Cardiac septum (tissue), 1 donor: ENCODE data around the gene POLR2F. TPM values are rescaled to one million over a fixed set of nuclear protein-coding genes. Genes with fewer than 3 reads are reported as not detected.

ENCODE experiments used
- DNase-seq: peaks from one replicate; pipeline ENCODE4 v3.0.0-alpha.2; 2020; ENCODE audit warnings: low spot score
- intact Hi-C: fragments of 100-400 bp; cut with DNase I; formaldehyde crosslinking; loops from one replicate; pipeline ENCODE4 v1.14.0; 2022
- total RNA-seq: library from RNA; stranded (reverse); fragmentation: NEBNext Ultra II Directional; extraction: Animal tissue kit (Norgen Biotek cat#: 25700); gene quantifications from one replicate; pipeline ENCODE4 v1.2.1, GENCODE V29; 2021
- donor health status: DM: no; HTN: no; CAD: no.

POLR2F gene
- total RNA-seq, 1 donor from 2014 or later: 50.5 TPM

DNA sequence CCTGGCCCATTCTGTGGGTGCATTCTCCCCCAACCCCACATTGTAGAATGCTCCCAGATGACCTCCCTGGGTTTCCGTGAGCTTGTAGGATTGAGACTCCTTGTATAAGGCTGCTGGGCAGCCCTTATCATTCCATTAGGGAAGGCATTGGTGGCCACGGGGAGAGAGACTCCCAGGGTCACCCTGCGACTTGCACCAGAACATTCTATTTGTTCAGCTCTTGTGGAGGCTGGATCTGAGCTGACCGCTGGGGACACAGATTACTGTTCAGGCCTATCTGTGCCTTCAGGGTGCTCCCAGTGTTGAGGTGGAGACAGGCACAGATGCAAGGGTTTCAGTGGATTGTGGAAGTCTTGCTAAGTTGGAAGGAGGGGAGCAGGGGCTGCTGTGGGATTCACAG, 29.6 kb upstream of the POLR2F start:
- intact Hi-C loops: no loop called here
- DNase-seq: no peak

- DNase-seq: no peak
- intact Hi-C loops: no loop called here
Measured at GRCh38 chr22:37924386-37925065, 29.0 kb upstream of the POLR2F start.

DNA sequence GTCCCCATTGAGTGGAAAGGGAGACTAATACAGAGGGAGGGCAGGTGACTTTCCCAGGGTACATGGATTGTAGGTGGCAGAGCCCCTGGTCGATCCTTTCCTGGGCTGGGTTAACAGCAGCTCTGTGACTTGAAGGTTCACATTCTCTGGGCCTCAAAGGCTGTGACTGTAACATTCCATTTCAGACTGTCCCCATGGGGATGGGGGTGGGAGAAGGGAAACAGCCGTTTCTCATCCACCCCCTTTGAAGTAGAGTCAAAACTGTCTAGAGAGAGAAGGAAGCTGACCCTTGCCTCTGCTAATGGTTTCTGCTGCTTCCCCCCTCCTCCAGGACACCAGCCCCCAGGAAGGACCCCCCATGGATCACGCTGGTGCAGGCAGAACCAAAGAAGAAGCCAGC, 28.2 kb upstream of the POLR2F start:
- intact Hi-C loops: no loop called here

DNA sequence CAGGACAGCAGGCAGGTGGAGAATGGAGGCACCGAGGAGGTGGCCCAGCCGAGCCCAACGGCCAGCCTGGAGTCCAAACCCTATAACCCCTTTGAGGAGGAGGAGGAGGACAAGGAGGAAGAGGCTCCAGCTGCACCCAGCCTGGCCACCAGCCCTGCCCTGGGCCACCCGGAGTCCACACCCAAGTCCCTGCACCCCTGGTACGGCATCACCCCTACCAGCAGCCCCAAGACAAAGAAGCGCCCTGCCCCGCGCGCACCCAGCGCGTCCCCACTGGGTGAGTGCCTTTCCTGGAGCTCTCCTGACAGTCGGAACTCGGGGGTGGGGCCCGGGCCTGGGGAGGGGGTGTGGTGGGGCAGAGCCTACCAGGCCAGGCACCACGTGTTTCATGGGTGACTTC, 27.7 kb upstream of the POLR2F start:
- intact Hi-C loops: no loop called here
- DNase-seq: no peak

More for the DNA sequence above, 28.2 kb upstream of the POLR2F start:
- no peak for DNase-seq

- intact Hi-C loops: no loop called here
- no peak for DNase-seq
Measured at GRCh38 chr22:37926358-37926757, 27.1 kb upstream of the POLR2F start.

DNA sequence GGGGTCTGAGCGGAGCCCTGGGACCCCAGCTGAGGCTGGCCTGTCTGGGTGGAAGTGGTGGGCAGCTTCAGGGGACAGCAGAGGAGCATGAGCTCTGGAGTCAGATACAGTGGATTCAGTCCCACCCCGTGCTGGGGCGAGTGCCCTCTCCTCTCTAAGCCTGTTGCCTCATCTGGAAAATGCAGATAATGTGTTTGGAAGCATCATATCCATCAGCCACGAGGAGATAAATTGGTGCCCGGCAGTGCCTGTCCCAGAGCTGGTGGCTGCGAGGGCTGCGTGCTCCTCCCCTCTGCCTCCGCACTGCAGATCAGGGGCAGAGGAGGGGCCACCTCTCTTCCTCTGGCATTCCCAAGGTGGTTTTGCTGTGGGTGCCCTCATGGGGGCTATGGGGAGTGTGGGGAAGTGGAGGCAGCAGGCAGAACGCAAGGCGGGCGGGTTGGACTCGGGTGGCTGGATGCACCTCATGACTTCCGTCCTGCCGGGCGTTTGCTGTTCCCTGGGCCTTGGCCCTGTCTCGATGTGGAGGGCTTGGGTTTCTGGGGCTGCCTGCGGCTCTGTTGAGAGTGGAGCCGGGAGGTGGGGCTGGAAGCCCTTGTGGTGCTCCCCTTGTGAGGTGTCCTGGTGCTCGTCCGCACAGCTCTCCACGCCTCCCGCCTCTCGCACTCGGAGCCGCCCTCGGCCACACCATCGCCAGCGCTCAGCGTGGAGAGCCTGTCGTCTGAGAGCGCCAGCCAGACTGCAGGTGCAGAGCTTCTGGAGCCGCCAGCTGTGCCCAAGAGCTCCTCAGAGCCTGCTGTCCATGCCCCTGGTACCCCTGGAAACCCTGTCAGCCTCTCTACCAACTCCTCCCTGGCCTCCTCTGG, 26.5 kb upstream of the POLR2F start:
- no peak for DNase-seq
- intact Hi-C loops: no loop called here

DNA sequence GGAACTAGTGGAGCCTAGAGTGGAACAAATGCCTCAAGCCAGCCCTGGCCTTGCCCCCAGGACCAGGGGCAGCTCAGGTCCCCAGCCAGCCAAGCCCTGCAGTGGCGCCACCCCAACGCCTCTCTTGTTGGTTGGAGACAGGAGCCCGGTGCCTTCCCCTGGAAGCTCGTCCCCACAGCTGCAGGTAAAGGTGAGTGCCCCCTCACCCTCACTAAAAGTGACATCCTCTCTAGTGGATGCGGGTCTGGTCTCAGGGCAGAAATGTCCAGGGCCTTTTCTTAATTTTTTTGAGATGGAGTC, 25.9 kb upstream of the POLR2F start:
- DNase-seq: no peak
- intact Hi-C loops: no loop called here

- DNase-seq: no peak
- intact Hi-C loops: no loop called here
Measured at GRCh38 chr22:37929390-37929789, 24.1 kb upstream of the POLR2F start.

DNA sequence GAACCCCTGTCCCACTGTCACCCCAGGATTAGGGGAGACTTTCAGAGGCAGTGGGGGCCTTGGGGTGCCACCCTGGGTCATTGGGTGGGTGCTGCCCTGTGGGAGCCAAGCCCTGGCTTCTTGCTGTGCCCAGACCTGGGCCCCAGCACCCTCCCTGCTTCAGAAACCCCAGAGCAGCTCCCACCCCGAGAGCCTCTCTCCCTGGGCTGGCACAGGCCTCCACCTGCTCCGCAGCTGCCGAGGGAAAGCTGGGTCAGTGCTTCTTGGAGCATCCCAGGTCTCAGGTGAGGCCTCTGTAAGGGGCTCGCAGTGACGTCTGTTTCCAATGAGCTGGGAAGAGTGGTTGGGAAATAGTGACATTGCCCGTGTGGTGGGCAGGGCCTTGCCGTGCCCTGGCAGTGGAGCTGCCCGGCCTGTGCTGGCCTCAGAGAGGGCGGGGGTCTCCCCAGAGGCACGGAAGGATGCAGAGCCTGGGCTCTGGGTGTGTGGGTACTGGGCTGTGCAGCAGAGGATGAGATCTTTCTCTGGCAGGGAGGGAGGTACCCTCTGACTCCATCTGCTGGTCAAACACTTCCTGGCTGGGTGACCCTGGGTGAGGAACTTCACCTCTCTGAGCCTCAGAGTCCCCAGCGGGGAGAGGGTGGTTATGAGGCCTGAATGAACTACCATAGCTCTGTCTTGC, 23.1 kb upstream of the POLR2F start:
- intact Hi-C loops: loop anchor here (5.0 to 10.0 kb wide), 2 partner anchors 43 to 116 kb away; no protein-coding TSS in a partner anchor
- DNase-seq: no peak

- no peak for DNase-seq
- intact Hi-C loops: loop anchor here (5.0 to 10.0 kb wide), 2 partner anchors 44 to 116 kb away; no protein-coding TSS in a partner anchor
Measured at GRCh38 chr22:37930952-37931440, 22.5 kb upstream of the POLR2F start.

- intact Hi-C loops: loop anchor here (5.0 to 10.0 kb wide), 2 partner anchors 45 to 117 kb away; no protein-coding TSS in a partner anchor
- DNase-seq: no peak
Measured at GRCh38 chr22:37931893-37932389, 21.6 kb upstream of the POLR2F start.

- intact Hi-C loops: loop anchor here (5.0 to 10.0 kb wide), 2 partner anchors 45 to 118 kb away; no protein-coding TSS in a partner anchor
Measured at GRCh38 chr22:37932401-37932800, 21.1 kb upstream of the POLR2F start.

GRCh38 chr22:37932821-37933578, 20.5 kb upstream of the POLR2F start:
- no peak for DNase-seq
- intact Hi-C loops: loop anchor here (5.0 to 10.0 kb wide), 2 partner anchors 46 to 118 kb away; no protein-coding TSS in a partner anchor

More at GRCh38 chr22:37932401-37932800, 21.1 kb upstream of the POLR2F start:
- DNase-seq: no peak

- intact Hi-C loops: loop anchor here (5.0 to 10.0 kb wide), 2 partner anchors 47 to 119 kb away; no protein-coding TSS in a partner anchor
Measured at GRCh38 chr22:37933711-37934376, 19.7 kb upstream of the POLR2F start.

GRCh38 chr22:37940698-37941376, 12.7 kb upstream of the POLR2F start:
- intact Hi-C loops: no loop called here
- DNase-seq: no peak

More at GRCh38 chr22:37933711-37934376, 19.7 kb upstream of the POLR2F start:
- DNase-seq: peak; percentile 95

DNA sequence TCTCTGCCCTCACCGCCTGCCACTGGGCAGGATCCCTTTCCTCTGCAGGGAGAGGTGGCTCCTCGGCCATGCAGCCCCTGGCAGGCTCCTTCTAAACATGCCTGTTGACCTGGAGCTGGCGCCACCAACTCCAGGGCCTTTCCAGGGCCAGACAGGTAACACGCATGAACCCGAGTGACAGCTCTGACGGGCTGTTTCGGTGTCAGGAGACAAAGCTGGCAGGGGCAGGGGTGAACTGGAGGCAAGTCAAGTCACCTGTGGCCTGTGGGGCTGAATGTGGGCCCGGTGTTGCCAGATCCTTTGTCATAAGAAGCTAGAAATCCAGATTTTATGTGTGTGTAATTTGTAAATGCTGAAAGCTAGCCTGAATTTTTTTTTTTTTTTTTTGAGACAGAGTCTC, 11.4 kb upstream of the POLR2F start:
- intact Hi-C loops: no loop called here
- DNase-seq: no peak

DNA sequence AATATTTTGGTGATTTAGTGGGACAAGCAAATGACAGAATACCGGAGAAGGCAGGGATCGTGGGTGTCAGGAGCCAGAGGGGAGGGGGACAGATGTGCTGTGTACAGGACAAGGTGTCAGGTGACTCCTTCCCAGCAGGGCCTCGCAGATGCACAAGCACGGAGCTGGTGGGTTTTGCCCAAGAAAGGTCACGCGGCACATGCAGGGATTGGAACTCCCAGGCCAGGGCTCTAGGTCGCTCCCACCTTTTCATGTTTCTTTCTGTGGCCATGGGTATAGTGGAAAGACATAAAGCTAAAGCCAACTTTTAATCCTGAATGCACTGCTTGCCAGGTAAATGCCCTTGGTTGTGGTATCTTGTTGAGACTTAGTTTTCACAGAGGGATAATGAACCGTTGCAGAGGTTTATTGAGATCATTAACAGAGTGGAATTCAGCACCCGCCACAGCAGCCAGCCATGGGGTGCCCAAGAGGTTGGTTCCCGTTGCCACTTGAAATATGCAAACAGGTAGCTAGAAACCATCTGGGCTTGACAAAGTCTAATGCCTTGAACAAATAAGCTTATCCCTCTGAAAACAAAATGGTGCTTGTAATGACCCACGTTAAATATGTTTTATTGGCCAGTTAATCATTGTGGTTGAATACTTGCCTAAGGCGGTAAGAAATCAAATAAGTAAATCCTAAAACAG, 10.2 kb upstream of the POLR2F start:
- no peak for DNase-seq
- intact Hi-C loops: no loop called here
